SK-N-SH treated with all-trans-retinoic acid at 6 μM for 48 hours (cell line): ENCODE measurements around the gene ENOPH1.

Experiments
- ARNTL ChIP-seq: fragments of 450-650 bp; formaldehyde crosslinking; IDR thresholded peaks from 2 replicates; pipeline ENCODE4 v1.5.0; 2020; ENCODE audit warnings: low read depth, mild to moderate bottlenecking, moderate library complexity, borderline replicate concordance
- BACH2 ChIP-seq: fragments of 250-450 bp; sonication (Bioruptor Pico); IDR thresholded peaks from 2 replicates; pipeline ENCODE4 v1.9.0; 2021; ENCODE audit warnings: mild to moderate bottlenecking, borderline replicate concordance
- CREB5 ChIP-seq: fragments of 250-450 bp; sonication (Bioruptor Pico); IDR thresholded peaks from 2 replicates; pipeline ENCODE4 v1.5.1; 2020; ENCODE audit warnings: low read depth, mild to moderate bottlenecking, moderate library complexity
- CSDC2 ChIP-seq: fragments of 250-450 bp; sonication (Bioruptor Pico); IDR thresholded peaks from 2 replicates; pipeline ENCODE4 v1.5.0; 2020; ENCODE audit warnings: mild to moderate bottlenecking, moderate library complexity
- ISL1 ChIP-seq: fragments of 250-450 bp; sonication (Bioruptor Pico); IDR thresholded peaks from 2 replicates; pipeline ENCODE4 v2.1.2; 2022; ENCODE audit warnings: mild to moderate bottlenecking, moderate library complexity
- OSR1 ChIP-seq: fragments of 250-450 bp; sonication (Bioruptor Pico); IDR thresholded peaks from 2 replicates; pipeline ENCODE4 v1.8.0; 2022; ENCODE audit warnings: moderate library complexity, mild to moderate bottlenecking, inconsistent platforms
- PATZ1 ChIP-seq: fragments of 250-450 bp; sonication (Bioruptor Pico); IDR thresholded peaks from 2 replicates; pipeline ENCODE4 v1.8.0; 2020; ENCODE audit warnings: mild to moderate bottlenecking, moderate library complexity, borderline replicate concordance
- POU6F1 ChIP-seq: fragments of 250-450 bp; sonication (Bioruptor Pico); IDR thresholded peaks from 2 replicates; pipeline ENCODE4 v1.8.0; 2021; ENCODE audit warnings: low read depth, mild to moderate bottlenecking, moderate library complexity, borderline replicate concordance
- PPARA ChIP-seq: fragments of 250-450 bp; sonication (Bioruptor Pico); IDR thresholded peaks from 2 replicates; pipeline ENCODE4 v1.5.0; 2020; ENCODE audit warnings: mild to moderate bottlenecking, borderline replicate concordance
- SNAI2 ChIP-seq: fragments of 250-450 bp; sonication (Bioruptor Pico); IDR thresholded peaks from 2 replicates; pipeline ENCODE4 v1.5.0; 2020; ENCODE audit warnings: mild to moderate bottlenecking, moderate library complexity
- TSHZ2 ChIP-seq: fragments of 250-450 bp; sonication (Bioruptor Pico); IDR thresholded peaks from 2 replicates; pipeline ENCODE4 v1.5.0; 2020; ENCODE audit warnings: mild to moderate bottlenecking, moderate library complexity
- ZFP3 ChIP-seq: fragments of 250-450 bp; sonication (Bioruptor Pico); IDR thresholded peaks from 2 replicates; pipeline ENCODE4 v1.5.0; 2020; ENCODE audit warnings: mild to moderate bottlenecking, moderate library complexity
- TF ChIP-seq, protein P1 (sequence below): fragments of 250-450 bp; sonication (Bioruptor Pico); IDR thresholded peaks from 2 replicates; pipeline ENCODE4 v1.5.1; 2021; ENCODE audit warnings: mild to moderate bottlenecking, moderate library complexity

DNA sequence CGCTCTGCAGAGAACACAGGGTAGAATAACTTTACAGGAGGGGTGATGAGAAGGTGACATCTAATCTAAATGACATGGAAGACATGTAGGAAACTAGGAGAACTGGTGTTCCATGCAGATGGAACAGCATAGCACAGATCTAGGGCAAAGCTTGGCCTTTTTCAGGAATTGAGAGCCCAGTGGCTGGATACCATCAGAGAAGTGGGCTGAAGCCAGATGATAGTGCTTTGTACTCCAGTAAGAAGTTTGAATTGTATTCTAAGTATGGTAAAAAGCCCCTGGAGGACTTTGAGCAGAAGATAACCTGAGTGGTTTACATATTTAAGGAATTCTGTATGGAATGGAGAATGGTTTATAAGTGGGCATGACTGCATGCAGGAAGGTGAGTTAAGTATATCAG, 32.8 kb downstream of the ENOPH1 start:
- no peak for TF ChIP-seq OSR1 (CRISPR knock-in tag)
- TF ChIP-seq PATZ1 (CRISPR knock-in tag): no peak
- TF ChIP-seq, protein P1, sequence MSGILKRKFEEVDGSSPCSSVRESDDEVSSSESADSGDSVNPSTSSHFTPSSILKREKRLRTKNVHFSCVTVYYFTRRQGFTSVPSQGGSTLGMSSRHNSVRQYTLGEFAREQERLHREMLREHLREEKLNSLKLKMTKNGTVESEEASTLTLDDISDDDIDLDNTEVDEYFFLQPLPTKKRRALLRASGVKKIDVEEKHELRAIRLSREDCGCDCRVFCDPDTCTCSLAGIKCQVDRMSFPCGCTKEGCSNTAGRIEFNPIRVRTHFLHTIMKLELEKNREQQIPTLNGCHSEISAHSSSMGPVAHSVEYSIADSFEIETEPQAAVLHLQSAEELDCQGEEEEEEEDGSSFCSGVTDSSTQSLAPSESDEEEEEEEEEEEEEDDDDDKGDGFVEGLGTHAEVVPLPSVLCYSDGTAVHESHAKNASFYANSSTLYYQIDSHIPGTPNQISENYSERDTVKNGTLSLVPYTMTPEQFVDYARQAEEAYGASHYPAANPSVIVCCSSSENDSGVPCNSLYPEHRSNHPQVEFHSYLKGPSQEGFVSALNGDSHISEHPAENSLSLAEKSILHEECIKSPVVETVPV: no peak
- TF ChIP-seq POU6F1 (CRISPR knock-in tag): no peak
- TF ChIP-seq SNAI2 (CRISPR knock-in tag): no peak
- TF ChIP-seq ISL1 (CRISPR knock-in tag): no peak
- no peak for TF ChIP-seq CREB5 (CRISPR knock-in tag)
- no peak for TF ChIP-seq ARNTL (CRISPR knock-in tag)
- no peak for TF ChIP-seq PPARA
- TF ChIP-seq ZFP3 (CRISPR knock-in tag): no peak
- TF ChIP-seq CSDC2: no peak
- no peak for TF ChIP-seq TSHZ2 (CRISPR knock-in tag)
- no peak for TF ChIP-seq BACH2
